Stimulated activated CD8-positive, alpha-beta memory T cell treated with anti-CD3 and anti-CD28 coated beads, Interleukin-15, amount 100 ng/mL, for 1 hour (primary cell): ENCODE results near the gene TMEM86A.

ENCODE experiments used
- DNase-seq: peaks from one replicate; pipeline ENCODE4 v3.0.0-alpha.2; 2020; ENCODE audit warnings: low read depth

TMEM86A gene

DNA sequence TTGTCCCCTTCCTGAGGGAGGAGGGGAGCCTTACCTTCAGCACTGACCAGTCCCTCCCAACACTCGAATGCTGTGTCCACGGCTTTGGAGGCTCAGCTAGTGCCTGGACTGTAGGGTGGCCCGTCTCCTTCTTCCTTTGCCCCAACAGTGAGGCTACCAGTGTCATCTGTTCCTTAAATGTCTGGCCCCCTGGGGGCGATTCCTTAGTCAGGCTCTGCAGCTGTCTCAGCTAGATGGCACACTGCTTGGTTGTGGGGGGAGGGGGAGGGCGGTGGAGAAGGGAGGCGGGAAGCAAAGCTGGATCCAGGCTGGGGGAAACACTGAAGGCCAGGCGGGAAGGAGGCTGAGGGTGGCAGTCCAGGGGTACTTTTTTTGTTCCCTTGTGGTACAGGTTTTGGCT, 27.5 kb downstream of the TMEM86A start, which contains the start of gene IGSF22:
IGSF22 (minus strand) TSS at position 149 of the 400 bp plus-strand sequence. CDS start 1,952 bp downstream, outside the sequence.
- DNase-seq: no peak

DNA sequence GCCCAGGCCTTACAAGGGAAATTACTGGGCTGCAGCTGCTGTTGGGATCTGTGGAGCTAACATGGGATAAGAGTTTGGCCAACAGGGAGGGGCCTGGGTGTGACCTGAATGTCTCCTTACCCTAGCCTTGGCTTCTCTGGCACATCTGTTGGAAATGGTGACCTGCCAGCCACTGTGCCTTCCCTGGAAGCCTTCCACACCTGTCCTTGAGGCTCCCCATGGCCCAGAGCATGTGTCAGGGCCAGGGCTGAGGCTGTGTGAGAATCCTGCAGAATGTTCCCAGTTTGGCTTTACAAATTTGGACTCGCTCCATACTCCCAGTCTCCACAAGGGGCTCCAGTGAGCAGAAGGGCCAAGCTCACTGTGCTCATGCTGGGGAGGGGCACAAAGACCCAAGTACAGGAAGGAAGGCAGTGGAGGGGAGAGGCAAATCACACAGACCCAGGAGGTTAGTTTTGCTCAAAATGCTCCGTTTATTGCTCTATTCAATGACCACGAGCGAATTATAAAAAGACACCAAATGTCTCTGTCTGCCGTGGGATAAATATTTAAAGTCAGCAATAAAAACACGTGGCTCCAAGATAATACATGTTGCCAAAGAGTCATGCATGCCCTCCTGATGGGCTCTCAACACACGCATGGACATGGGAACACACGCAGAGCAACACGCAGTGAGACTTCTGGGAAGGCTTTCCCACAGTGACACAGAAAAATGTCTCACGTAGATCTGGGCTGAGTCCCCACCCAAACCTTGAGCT, 29.1 kb downstream of the TMEM86A start:
- peak; percentile 20 for DNase-seq

DNA sequence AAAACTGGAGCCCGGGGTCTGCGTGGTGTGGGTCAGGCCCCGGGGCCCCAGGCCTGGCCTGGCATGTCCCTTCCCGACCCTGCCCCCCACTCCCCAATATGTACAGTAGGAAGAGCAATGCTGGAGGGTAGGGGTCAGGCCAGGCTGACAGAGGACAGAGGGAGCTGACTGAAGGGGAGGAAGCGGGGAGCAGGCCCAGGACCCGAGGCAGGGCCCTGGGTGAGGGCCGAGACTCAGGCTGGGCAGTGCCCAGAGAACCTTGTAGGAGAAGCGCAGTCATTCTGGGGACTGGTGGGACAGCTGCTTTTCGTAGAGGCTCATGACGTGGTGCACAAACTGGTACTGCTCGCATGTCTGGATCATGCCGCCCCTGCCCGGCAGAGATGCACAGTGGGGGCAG, 30.1 kb downstream of the TMEM86A start:
- DNase-seq: no peak

DNA sequence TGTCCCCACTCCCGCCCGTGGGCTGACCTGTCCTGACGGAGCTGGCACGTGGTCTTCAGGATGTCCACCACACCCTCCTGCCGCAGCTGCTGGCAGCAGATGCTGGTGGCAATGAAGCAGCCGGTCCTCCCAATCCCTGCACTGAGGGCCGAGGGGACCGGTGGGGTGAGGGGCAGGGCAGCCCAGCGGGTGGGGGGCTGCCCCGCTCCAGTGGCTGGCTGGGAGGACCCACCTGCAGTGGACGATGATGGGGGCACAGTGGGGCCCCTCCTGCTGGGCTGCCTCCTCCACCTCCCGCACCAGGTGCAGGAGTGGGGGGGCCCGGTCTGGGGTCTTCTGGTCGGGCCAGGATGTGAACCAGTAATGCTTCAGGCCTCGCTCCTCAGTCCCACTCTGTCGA, 30.8 kb downstream of the TMEM86A start:
- DNase-seq: no peak

DNA sequence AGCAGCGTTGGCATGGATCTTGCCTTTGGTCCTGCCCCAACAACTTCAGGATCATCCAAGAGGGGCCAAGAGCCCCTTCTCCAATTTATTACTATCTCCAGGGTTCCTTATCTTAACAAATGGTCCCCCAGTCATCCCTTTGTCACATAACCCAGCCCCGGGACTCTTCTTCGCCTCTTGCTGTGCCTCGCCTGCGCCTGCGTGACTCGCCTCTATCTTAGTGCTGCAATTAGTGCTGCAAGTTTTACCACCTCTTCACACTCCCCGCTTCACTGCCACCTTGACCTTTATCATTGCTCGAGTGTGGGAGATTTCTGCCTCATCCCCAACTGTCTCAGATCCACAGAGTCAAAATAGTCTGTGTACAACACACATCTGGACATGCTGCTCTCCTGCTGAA, 31.4 kb downstream of the TMEM86A start:
- DNase-seq: no peak

DNA sequence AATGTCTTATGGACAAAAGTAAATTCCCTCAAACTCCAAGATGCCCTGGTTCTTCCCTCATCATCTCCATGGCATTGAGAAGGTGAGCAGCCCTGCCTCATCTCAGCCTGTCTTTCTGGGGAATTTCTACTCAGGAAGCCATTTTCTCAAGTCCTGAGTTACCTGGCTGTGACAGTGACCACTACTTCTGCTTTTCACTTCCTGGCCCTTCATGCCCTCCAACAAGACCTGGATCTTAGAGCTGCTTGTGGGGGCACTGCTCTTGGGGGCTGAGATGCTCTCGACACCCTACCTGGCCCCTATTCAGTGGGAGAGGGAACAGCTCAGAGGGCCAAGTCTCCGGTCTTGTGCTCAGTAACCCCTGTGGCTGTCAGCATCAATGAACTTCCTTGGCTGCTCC, 32.9 kb downstream of the TMEM86A start:
- no peak for DNase-seq

DNA sequence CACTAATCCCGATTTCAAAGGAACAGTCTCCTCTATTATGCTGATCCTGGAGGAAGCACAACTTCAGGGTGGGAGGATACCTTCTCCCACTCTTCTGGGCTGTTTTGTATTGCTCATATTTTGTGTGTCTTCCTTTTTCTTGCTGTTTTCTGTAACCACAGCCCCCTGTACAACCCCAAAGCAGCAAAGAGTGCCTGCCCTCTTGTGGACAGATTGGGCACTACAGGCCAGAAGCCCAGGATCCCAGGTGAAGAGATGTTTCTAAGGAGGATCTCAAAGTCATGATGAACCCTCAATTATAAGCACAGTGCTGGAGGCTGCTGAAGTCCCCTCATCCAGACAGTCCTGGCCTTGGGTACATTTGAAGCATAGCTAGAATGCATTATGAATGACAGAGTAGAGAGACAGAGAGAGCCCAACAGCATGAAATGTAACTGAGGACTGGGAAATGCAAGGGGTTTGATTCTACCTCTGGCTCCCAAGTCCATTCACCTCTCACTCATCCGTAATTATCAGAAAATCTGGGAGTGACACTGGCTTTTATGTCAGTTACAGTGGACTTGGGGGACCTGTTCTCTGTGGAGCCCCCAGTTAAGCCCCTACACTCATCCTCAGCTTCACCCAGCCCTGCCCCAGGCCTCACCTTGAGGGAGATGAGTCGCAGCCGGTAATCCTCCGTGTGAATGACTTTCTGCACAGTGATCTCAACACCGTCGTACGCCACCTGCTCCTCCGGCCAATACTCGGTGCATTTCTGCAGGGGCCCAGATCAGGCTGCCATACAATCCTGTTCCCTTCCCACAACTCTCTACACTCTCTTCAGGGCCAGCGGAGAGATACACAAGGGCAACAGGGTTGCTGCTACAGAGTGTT, 33.6 kb downstream of the TMEM86A start:
- DNase-seq: peak; percentile 67

DNA sequence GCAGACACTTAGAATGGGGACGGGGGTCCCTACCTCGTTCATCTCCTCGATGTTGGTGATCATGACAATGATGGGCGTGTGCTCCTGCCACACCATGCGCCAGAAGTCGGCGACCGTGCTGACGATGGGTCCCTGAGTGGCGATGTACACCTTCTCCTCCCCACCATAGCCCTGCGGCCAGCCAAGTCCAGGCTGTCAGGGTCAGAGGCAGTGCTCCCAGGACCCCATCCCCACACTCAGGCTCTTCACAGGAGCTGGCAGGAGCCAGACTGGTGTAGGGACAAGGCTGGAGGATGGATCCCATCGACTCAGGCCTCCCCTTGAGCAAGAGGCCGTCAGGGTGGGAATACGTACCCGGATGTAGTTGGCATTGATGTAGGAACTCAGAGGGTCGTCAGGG, 34.6 kb downstream of the TMEM86A start:
- no peak for DNase-seq

DNA sequence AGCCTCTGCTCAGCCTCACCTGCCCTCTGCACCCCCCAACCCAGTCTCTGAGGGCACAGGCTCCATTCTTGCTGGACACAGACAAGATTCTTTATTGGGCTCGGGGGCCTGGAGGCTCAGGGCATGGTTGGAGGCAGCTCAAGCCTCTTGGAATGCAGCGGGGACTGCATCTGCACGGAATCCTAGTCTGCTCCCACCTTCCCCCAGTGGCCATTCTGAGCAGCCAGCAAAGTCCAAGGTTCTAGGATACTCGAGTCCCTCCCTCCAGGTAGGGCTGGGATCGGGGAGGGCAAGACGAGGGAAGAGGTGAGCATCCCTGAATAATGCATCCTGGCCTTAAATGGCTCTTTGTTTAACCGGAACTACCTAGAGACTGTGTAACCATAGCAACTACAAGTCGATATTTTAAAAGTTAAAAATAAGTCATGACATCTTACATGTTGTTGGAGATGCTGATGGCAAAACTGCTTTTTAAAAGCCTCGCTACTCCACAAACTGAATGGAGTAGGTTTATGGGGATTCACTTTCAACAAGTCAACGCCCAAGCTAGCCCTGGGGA, 38.1 kb downstream of the TMEM86A start:
- no peak for DNase-seq

DNA sequence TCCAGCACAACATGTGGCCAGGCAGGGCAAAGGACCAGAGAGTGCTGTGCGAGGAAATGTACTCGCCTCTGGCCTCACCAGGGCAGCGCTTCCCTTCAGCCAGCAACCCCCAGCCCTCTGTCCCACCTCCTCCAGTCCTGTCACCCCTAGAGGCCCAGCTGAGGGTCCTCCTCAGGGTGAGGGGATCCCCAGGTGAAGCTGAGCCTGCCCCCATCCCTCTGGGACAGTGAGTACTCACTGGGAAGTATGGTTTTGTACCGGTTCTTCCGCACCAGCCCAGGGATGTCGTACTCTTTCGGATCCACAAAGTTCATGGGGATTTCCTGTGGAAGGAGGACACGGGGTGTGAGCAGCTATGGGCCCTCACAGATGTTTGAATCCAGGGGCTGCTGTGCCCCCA, 39.1 kb downstream of the TMEM86A start:
- DNase-seq: no peak

DNA sequence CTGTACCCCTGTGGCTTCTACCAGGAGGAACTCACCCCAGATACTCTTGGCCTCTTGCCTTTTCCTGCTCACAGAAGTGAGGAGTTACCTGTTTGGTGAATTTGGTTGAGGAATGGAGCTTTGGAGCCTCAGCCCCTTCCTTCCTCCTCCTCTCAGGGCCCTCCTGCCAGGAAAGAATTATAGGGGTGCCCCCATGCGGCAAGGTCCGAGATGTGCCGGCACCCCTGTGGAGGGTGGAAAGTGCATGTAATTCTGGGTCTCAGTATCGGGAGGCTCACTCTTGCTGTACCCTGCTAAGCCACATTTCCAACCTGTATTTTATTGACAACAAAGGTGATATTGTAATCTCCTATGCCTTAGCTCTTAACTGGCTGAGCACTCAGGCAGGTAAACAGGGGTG, 41.1 kb downstream of the TMEM86A start:
- DNase-seq: no peak

DNA sequence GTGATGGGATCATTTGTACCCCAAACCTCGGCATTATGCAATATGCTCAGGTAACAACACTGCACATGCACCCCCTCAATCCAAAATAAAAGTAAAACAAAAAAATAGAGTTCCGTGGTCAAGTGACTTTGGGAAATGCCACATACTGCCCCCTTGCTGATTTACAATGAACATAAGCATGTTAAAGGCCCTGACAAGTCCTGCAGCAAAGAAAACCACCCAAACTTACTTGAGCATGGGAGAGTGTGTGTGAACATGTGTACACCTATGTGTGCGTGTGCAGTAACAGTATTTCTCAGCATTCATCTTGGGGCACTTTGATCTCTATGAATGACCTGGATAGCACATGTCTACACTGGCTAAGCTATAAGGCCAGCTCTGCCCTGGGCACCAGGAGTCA, 43.2 kb downstream of the TMEM86A start:
- no peak for DNase-seq

DNA sequence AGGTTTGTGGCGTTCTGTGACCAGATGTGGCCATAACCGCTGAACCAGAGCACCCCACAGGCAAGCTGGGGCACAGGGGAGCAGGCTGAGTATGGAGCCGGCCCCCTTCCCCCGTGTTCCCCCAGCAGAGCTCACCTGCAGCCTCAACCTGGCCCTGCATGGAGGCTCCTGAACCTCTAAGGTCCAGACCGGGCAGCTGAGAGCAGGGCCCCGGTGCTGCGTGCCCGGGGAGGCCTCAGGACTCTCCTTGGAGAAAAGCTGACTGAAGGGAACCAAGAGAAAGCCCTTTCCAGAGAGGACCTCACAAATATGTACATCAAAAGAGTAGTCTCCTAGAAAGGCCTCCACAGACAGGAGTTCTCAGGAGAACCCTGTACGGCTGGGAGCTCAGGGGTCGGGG, 44.8 kb downstream of the TMEM86A start:
- DNase-seq: no peak

DNA sequence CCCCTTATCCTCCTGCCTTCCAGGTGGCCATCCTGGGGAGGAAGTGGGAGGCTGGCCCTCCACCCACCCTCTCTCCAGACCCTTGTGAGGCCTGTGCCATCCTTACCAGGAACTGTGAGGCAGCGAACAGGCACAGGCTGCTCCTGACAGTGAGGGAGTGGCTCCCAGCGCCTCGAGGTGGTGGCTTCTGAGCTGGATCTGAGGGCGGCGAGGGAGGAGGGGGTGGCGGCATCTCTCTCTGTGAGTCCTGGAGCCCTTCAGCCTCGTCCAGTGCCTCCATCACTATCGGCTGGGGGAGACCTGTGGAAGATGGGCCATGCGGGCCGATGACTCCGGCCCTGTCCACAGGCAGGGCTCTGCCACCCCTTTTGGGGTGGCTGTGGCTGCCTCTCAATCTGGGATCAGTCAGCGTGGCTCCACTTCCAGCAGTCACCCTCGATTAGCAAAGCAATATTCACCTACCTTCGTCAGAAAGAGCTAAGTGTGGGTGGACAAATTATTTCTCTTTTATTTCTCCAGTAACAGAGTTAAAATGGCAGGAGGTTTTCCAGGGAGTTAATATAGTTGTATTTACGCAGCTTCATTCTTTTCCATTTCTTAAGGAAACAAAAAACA, 45.4 kb downstream of the TMEM86A start:
- no peak for DNase-seq

DNA sequence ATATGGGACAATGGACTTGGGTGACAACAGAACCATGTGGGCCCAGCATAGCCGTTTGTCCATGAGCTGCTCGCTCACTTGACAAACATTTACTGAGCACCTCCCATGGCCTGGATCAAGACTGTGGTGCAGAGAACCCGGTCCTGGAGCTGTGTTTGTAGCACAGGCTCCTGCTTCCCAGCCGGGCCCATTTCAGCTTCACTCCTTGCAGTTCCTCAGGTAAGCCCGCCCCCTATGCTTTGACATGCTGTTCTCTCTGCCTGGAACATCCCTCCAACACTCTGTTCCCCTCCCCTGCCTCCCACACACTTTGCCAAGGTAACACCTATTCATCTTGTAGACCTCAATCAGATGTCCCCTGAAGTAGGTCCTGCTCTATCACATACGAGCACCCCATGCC, 46.7 kb downstream of the TMEM86A start:
- DNase-seq: no peak

DNA sequence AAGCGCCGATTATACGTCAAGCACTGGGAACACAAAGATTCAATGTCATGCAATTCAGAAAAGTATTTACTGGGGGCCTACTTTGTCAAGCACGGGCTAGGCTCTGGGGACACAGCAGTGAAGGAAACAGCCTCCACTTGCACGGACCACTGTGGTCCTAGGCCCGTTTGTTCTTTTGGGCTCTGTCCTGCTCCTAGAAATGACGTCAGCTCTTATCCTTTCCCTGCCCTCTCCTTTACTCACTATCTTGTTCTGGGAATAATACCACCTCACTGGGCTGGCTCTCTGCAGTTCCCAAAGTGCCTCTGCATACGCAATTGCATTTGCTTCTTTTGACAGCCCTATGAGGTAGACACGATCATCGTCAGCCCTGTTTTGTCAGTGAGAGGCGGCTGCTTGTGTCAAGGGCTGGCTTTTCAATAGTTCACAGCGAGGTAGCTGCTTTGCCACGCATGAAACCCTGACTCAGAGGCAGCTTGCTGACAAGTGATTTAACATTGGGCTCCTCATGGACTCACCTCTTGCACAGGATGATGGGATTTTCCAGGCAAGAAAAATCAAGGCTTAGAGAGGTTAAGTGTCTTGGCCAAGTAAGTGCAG, 50.3 kb downstream of the TMEM86A start:
- DNase-seq: no peak

DNA sequence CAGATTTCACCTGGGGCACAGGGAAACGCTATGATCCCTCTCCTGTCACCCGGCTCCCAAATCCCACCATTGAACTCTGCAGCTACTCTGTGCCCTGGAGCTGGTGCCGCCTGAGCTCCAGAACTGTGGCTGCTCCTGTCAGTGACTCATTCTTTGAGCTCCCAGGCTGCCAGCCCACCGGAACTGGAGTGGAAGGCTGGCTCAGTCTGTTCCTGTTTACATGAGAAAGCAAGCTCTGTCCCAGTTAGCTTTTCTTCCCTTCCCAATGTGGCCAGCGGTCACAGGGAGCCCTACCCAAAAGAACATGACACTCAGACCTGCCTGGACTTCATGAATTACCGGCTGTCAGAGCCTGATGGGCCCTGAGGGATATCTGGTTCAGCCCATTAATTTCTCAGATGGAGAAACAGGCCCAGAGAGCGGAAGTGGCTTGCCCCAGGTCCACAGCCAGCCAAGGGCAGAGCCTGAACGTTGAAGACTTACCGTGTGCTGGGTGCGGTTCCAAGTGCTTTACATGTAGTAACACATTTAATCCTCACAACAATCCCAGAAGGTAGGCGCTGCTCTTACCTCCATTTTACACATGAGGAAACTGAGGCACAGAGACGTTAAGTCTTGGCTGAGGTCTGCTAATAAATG, 51.2 kb downstream of the TMEM86A start:
- DNase-seq: no peak

DNA sequence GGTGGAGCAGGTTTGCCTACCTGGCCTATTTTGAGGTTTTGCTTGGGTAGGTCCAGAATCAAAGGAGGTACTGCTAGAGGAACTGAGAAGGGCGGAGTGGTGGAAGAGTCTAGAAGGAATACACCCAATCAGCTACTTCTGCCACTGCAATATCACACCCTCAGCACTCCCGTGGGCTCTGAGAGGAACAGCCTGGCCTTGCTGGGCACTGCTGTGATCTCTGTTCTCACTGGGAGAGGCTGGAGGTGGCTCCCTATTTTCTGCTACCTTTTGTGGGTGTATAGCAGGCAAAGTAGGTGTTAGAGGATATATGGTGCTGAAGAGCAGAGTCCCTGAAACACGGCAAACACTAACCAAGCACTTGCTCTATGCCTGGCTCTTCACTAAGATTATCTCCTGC, 52.4 kb downstream of the TMEM86A start:
- no peak for DNase-seq

DNA sequence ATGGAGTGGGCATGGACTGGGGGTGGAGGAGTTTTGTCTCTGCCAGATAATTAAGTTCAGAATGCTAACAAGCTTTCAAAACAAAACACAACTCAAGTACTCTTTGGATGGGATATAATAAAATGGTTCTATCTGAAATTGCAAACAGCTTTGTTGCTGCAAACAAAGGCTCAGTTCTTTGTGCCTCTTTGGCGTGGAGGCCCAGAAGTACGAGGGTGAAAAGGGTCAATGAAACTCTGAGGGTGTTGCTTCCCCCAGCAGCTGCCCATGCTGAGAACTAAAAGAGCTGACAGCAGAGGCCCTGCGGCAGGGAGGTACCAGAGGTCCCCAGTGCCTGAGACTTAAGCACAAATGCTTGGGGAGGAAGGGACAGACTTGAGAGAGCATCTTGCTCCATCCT, 53.9 kb downstream of the TMEM86A start:
- DNase-seq: no peak

DNA sequence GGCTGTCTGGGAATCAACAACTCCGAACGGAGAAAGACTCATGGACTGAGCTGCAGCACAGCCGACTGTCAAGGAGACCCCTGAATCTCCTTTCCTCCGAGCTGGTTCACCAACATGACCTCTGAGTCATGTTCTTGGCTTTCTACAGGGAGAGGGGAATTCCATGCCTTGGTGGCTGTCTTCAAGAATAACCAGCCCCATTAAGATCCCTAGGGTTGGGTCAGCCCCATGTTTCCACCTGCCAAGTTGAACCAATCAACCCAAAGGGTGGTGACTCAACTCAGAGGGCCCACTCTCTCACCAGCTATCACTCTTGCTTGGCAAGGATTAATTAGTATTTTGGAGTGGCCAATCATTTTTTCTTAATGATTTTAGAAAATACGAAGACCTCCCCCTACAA, 55.7 kb downstream of the TMEM86A start:
- DNase-seq: no peak
